SK-N-SH (cell line): ENCODE results near the gene ZNF700. TPM values are rescaled to one million over a fixed set of nuclear protein-coding genes. Genes with fewer than 3 reads are reported as not detected.
"Not testable (repeated sequence)": the region's sequence is repeated elsewhere in the genome, so short reads cannot be mapped to it uniquely, and the experiment has no call there.

Experiments
- CTCF ChIA-PET: fragments of 300-600, 350-600 bp; formaldehyde crosslinking; extraction: SDS; loops from one replicate; lab custom pipeline; 2021; lab: Yijun Ruan, JAX
- POLR2A ChIA-PET: fragments of 350-600 bp; sonication (Branson Sonifier 250); formaldehyde crosslinking; extraction: SDS; loops from one replicate; lab custom pipeline; 2020; ENCODE audit warnings: antibody characterized with exemption, inconsistent platforms; lab: Yijun Ruan, JAX
- DNase-seq: peaks from one replicate; pipeline ENCODE4 v3.0.0; 2012
- H2AFZ ChIP-seq: fragments of 200-600 bp; sonication (generic); 2 replicates; pipeline ENCODE4 v1.8.1; 2016; ENCODE audit warnings: antibody characterized with exemption, mild to moderate bottlenecking, low read depth
- H3F3A ChIP-seq: fragments of 200-600 bp; sonication (generic); replicated peaks from 2 replicates; pipeline ENCODE3; 2016; ENCODE audit warnings: antibody characterized with exemption, mild to moderate bottlenecking; ENCODE audit not compliant: insufficient read depth
- H3K27ac ChIP-seq, 2 experiments: fragments of 200-500 bp in 1 of 2; fragments of 200-600 bp in 1 of 2; sonication (Bioruptor generic) in 1 of 2; sonication (generic), shearing (Covaris generic) in 1 of 2; 2 replicates each; pipeline versions ENCODE4 v1.5.1 to v1.6.1; 2014 to 2016; ENCODE audit warnings: low read depth in 2 of 2, inconsistent platforms in 1 of 2, low read length in 1 of 2, mild to moderate bottlenecking in 1 of 2, mixed read lengths in 1 of 2
- H3K27me3 ChIP-seq: fragments of 200-600 bp; sonication (generic), shearing (Covaris generic); 2 replicates; pipeline ENCODE4 v1.6.1; 2016; ENCODE audit warnings: mixed run types; ENCODE audit not compliant: insufficient read depth
- H3K36me3 ChIP-seq, 2 experiments: fragments of 200-500 bp in 1 of 2; fragments of 200-600 bp in 1 of 2; sonication (Bioruptor generic) in 1 of 2; sonication (generic) in 1 of 2; replicated peaks in 1 of 2; 2 replicates each; pipeline versions ENCODE3 to v1.5.1; 2014 to 2016; ENCODE audit warnings: low read length in 1 of 2, mild to moderate bottlenecking in 1 of 2; ENCODE audit not compliant: insufficient read depth in 2 of 2, control insufficient read depth in 1 of 2
- H3K4me1 ChIP-seq, 2 experiments: fragments of 200-500 bp in 1 of 2; fragments of 200-600 bp in 1 of 2; sonication (Bioruptor generic) in 1 of 2; sonication (generic), shearing (Covaris generic) in 1 of 2; 2 replicates each; pipeline versions ENCODE4 v1.5.1 to v1.6.1; 2014 to 2016; ENCODE audit warnings: low read depth in 1 of 2, low read length in 1 of 2, mixed run types in 1 of 2; ENCODE audit not compliant: insufficient read depth in 2 of 2, control insufficient read depth in 1 of 2
- H3K4me2 ChIP-seq: fragments of 200-600 bp; sonication (generic), shearing (Covaris generic); 2 replicates; pipeline ENCODE4 v1.6.1; 2017; ENCODE audit warnings: mixed run types
- H3K4me3 ChIP-seq, 2 experiments: fragments of 200-500 bp in 1 of 2; fragments of 200-600 bp in 1 of 2; sonication (Bioruptor generic) in 1 of 2; sonication (generic), shearing (Covaris generic) in 1 of 2; 2 replicates each; pipeline versions ENCODE4 v1.5.1 to v1.8.1; 2014 to 2016; ENCODE audit warnings: low read depth in 2 of 2, inconsistent platforms in 1 of 2, low read length in 1 of 2, mild to moderate bottlenecking in 1 of 2, mixed read lengths in 1 of 2, moderate library complexity in 1 of 2
- H3K79me2 ChIP-seq: fragments of 200-600 bp; sonication (generic); 2 replicates; pipeline ENCODE4 v1.8.1; 2017; ENCODE audit warnings: mild to moderate bottlenecking; ENCODE audit not compliant: insufficient read depth
- H3K9ac ChIP-seq: fragments of 200-600 bp; sonication (generic); 2 replicates; pipeline ENCODE4 v1.6.1; 2017; ENCODE audit warnings: mixed run types
- H3K9me2 ChIP-seq: fragments of 200-600 bp; sonication (generic); 2 replicates; pipeline ENCODE4 v1.6.1; 2017; ENCODE audit warnings: mixed run types
- H3K9me3 ChIP-seq: fragments of 200-600 bp; sonication (generic); 2 replicates; pipeline ENCODE4 v1.6.1; 2017; ENCODE audit warnings: mixed run types, mild to moderate bottlenecking, moderate library complexity
- H4K20me1 ChIP-seq: fragments of 200-600 bp; sonication (generic); 2 replicates; pipeline ENCODE4 v1.6.1; 2017; ENCODE audit warnings: mild to moderate bottlenecking, mixed run types; ENCODE audit not compliant: insufficient read depth
- CHD2 ChIP-seq: fragments of 150-350 bp; IDR thresholded peaks from 2 replicates; pipeline ENCODE4 v1.6.1; 2018; ENCODE audit warnings: low read length; ENCODE audit not compliant: partially characterized antibody
- ELF1 ChIP-seq: IDR thresholded peaks from 2 replicates; pipeline ENCODE4 v1.4.0; 2012
- EP300 ChIP-seq, 2 experiments: IDR thresholded peaks; 2 replicates each; pipeline versions ENCODE4 v1.4.0 to v1.6.1; 2012; ENCODE audit warnings: borderline replicate concordance in 1 of 2, low read depth in 1 of 2, low read length in 1 of 2
- FOXM1 ChIP-seq: IDR thresholded peaks from 2 replicates; pipeline ENCODE4 v1.4.0; 2012; ENCODE audit warnings: low read depth, mild to moderate bottlenecking
- GABPA ChIP-seq: IDR thresholded peaks from 2 replicates; pipeline ENCODE4 v1.4.0; 2012; ENCODE audit warnings: low read depth, mild to moderate bottlenecking
- JUND ChIP-seq: IDR thresholded peaks from 2 replicates; pipeline ENCODE4 v1.4.0; 2012
- MAX ChIP-seq: IDR thresholded peaks from 2 replicates; pipeline ENCODE4 v1.4.0; 2012; ENCODE audit warnings: low read depth
- MXI1 ChIP-seq: IDR thresholded peaks from 2 replicates; pipeline ENCODE4 v1.6.1; 2012; ENCODE audit warnings: mild to moderate bottlenecking, low read depth, low read length, improper control_type of control experiment
- NFIC ChIP-seq: IDR thresholded peaks from 2 replicates; pipeline ENCODE4 v1.4.0; 2012; ENCODE audit warnings: borderline replicate concordance
- NRF1 ChIP-seq: IDR thresholded peaks from 2 replicates; pipeline ENCODE4 v1.6.1; 2012; ENCODE audit warnings: low read depth, mild to moderate bottlenecking, low read length
- PBX3 ChIP-seq: IDR thresholded peaks from 2 replicates; pipeline ENCODE4; 2012
- RAD21 ChIP-seq: IDR thresholded peaks from 2 replicates; pipeline ENCODE4 v1.6.1; 2012; ENCODE audit warnings: mild to moderate bottlenecking, low read length
- REST ChIP-seq: IDR thresholded peaks from 2 replicates; pipeline ENCODE4 v1.6.1; 2012; ENCODE audit warnings: mild to moderate bottlenecking, low read depth, low read length, moderate library complexity
- RFX5 ChIP-seq: IDR thresholded peaks from 2 replicates; pipeline ENCODE4 v1.6.1; 2012; ENCODE audit warnings: mild to moderate bottlenecking, improper control_type of control experiment, low read length
- RXRA ChIP-seq: IDR thresholded peaks from 2 replicates; pipeline ENCODE4 v1.4.0; 2012; ENCODE audit warnings: low read depth, mild to moderate bottlenecking, borderline replicate concordance
- SIN3A ChIP-seq: IDR thresholded peaks from 2 replicates; pipeline ENCODE4 v1.6.1; 2012; ENCODE audit warnings: low read depth, mild to moderate bottlenecking, low read length, moderate library complexity, borderline replicate concordance
- SMC3 ChIP-seq: IDR thresholded peaks from 2 replicates; pipeline ENCODE4 v1.6.1; 2012; ENCODE audit warnings: low read depth, low read length, improper control_type of control experiment
- TCF12 ChIP-seq: IDR thresholded peaks from 2 replicates; pipeline ENCODE4 v1.4.0; 2012
- TEAD4 ChIP-seq: IDR thresholded peaks from 2 replicates; pipeline ENCODE4 v1.4.0; 2012; ENCODE audit warnings: mild to moderate bottlenecking, borderline replicate concordance; ENCODE audit not compliant: insufficient read depth
- USF2 ChIP-seq: fragments of 150-350 bp; IDR thresholded peaks from 2 replicates; pipeline ENCODE4 v1.6.1; 2017; ENCODE audit warnings: antibody characterized with exemption, low read length, low read depth, borderline replicate concordance
- WGBS: methylation state at CpG from one replicate; pipeline ENCODE4 v1.1.6; 2017; ENCODE audit warnings: low lambda C conversion rate; 5-methylcytosine and 5-hydroxymethylcytosine counted together
- polyA plus RNA-seq, 3 experiments: library from polyadenylated mRNA; depleted of rRNA; stranded (reverse); fragments of >200 nt; gene quantifications; 2 replicates each; pipeline ENCODE4 v1.2.3, GENCODE V29; 2012

ZNF700 gene
- polyA plus RNA-seq, 1 of the 3 experiments (the other 2 are of a cell fraction), result 3.5 TPM

- TF ChIP-seq NRF1, result no peak
- no peak for TF ChIP-seq RXRA
- TF ChIP-seq USF2, result no peak
- no peak for TF ChIP-seq PBX3
- no peak for TF ChIP-seq SMC3
- TF ChIP-seq TEAD4, result no peak
- no peak for TF ChIP-seq NFIC
- TF ChIP-seq MXI1, result no peak
- no peak for TF ChIP-seq SIN3A
- TF ChIP-seq EP300 (IDR thresholded peaks at IDR 0.05; ENCODE audit: borderline replicate concordance in 1 of 2, low read depth in 1 of 2, low read length in 1 of 2), result no peak
- no peak for TF ChIP-seq TCF12
- no peak for TF ChIP-seq RFX5
- no peak for TF ChIP-seq GABPA
- TF ChIP-seq JUND, result no peak
- TF ChIP-seq ELF1, result no peak
- no peak for TF ChIP-seq RAD21
- no peak for TF ChIP-seq MAX
- no peak for TF ChIP-seq CHD2
- no peak for TF ChIP-seq REST
- no peak for TF ChIP-seq FOXM1
- Histone ChIP-seq H3K9me2 (no peaks in the 10 kb centered on the region), H3K4me3 (no peak overlapping the region), H3K36me3 (no peaks in the 10 kb centered on the region), H2AFZ (no peak overlapping the region), H3K4me1 (peaks cover 0 to 2% of the 10 kb centered on the region in 2 experiments; a peak in 1 of 4 replicates), H3K27ac (no peak overlapping the region), H4K20me1 (no peaks in the 10 kb centered on the region), H3K9ac (no peak overlapping the region), H3K9me3 (no peaks in the 10 kb centered on the region), H3K27me3 (no peaks in the 10 kb centered on the region), H3F3A (peaks cover 10% of the 10 kb centered on the region), H3K79me2 (peaks cover 18% of the 10 kb centered on the region), H3K4me2 (no peak overlapping the region)
- ChIA-PET POLR2A (no interaction called here), CTCF (interaction anchor here (1.2 to 6.5 kb wide), 3 partner anchors 67 to 219 kb away, joined by 4 to 84 read pairs (median 50); partner anchors contain the start of gene ZNF491)
- WGBS, result 45% methylated on average over 6 of the region's 6 CpGs
- no peak for DNase-seq
Observed at GRCh38 chr19:11921852-11922495, 2.9 kb upstream of the ZNF700 start.

- H3K9me2 ChIP-seq, H4K20me1 ChIP-seq, DNase-seq, H3K27me3 ChIP-seq, H3K4me1 ChIP-seq, H3K9me3 ChIP-seq, POLR2A ChIA-PET, H3F3A ChIP-seq: not testable (repeated sequence)
- WGBS, result 11% methylated on average over 10 of the region's 10 CpGs
- Histone ChIP-seq H3K4me3 (peak overlapping the region; percentile 72 to 95), H2AFZ (peak overlapping the region; percentile 100; the same call in 1 of the 2 replicates), H3K4me2 (peak overlapping the region; percentile 83), H3K36me3 (peaks cover 0 to 14% of the 10 kb centered on the region in 2 experiments), H3K27ac (peak overlapping the region; percentile 47 to 85; a peak in 2 of 4 replicates), H3K79me2 (peaks cover 50% of the 10 kb centered on the region), H3K9ac (peak overlapping the region; percentile 83)
- CTCF ChIA-PET, result interaction anchor here (1.5 to 6.5 kb wide), 3 partner anchors 38 to 128 kb away, joined by 3 to 84 read pairs (median 4); partner anchors contain the start of gene ZNF491
Observed at GRCh38 chr19:11925651-11926187, 812 bp downstream of the ZNF700 start.
